22Rv1 (cell line): ENCODE measurements around the gene MYRIP.

Source experiments
- ZFX ChIP-seq: fragments of 450-650 bp; IDR thresholded peaks from 2 replicates; pipeline ENCODE4 v1.6.1; 2017; ENCODE audit warnings: antibody characterized with exemption, borderline replicate concordance
- TF ChIP-seq, protein P1 (sequence below): fragments of 450-650 bp; IDR thresholded peaks from 2 replicates; pipeline ENCODE4 v1.5.1; 2017; ENCODE audit warnings: mild to moderate bottlenecking

DNA sequence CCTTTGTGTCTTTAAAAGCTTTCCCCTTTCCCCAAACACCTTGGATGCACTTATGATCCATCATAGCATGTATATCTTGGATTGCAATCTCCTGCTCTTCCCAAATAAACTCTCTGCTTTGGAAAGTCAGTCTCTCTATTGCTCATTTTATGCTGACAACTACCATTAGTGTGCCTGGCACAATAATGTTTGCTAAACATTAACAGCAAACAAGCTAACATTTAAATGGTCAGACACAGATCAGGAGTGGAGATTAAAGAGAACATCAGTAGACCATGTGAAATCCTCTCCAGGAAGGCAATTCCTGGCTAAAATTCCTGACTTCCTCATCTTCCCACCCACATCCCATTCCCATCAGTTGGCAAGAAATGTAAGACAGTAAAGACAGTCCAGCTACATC is 455.8 kb downstream of the MYRIP start:
- TF ChIP-seq, protein P1, sequence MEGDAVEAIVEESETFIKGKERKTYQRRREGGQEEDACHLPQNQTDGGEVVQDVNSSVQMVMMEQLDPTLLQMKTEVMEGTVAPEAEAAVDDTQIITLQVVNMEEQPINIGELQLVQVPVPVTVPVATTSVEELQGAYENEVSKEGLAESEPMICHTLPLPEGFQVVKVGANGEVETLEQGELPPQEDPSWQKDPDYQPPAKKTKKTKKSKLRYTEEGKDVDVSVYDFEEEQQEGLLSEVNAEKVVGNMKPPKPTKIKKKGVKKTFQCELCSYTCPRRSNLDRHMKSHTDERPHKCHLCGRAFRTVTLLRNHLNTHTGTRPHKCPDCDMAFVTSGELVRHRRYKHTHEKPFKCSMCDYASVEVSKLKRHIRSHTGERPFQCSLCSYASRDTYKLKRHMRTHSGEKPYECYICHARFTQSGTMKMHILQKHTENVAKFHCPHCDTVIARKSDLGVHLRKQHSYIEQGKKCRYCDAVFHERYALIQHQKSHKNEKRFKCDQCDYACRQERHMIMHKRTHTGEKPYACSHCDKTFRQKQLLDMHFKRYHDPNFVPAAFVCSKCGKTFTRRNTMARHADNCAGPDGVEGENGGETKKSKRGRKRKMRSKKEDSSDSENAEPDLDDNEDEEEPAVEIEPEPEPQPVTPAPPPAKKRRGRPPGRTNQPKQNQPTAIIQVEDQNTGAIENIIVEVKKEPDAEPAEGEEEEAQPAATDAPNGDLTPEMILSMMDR: no peak
- no peak for TF ChIP-seq ZFX
